Cerebellar nuclear complex (tissue), 1 donor: ENCODE data around the gene LY86.

Source experiments
- DNase-seq, 2 experiments: peaks; one replicate each; lab custom pipeline; 2025; lab: John Stamatoyannopoulos, UW

The LY86 gene

DNA sequence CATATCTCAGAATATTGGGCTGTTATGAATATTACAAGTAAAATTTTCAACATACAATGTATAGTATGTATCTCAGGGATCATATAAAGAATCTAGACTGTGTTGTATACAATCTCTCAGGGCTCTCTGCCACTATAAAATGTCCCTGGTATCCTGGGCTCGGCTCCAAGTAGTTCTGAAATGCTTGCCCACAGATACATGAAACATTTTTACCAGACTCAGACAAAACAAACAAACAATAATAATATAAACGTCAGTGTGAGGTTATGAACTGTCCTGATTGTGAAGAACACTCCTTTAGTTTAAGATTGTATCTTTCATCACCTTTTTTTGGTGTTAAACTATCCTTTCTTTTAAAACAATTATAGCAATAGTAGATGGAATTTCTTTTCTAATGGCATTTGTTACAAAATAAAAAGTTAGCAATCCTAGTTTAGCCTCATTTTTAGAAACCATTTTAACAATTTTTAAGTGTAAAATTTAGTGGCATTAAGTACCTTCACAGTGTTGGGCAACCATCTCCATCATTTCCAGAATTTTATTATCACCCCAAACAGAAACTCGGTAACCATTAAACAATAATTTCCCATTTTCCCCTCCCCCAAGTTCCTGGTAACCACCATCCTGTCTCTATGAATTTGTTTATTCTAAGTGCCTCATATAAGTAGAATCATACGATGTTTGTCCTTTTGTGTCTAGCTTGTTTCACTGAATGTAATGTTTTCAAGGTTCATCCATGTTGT, 17.4 kb upstream of the LY86 start:
- no peak for DNase-seq

DNA sequence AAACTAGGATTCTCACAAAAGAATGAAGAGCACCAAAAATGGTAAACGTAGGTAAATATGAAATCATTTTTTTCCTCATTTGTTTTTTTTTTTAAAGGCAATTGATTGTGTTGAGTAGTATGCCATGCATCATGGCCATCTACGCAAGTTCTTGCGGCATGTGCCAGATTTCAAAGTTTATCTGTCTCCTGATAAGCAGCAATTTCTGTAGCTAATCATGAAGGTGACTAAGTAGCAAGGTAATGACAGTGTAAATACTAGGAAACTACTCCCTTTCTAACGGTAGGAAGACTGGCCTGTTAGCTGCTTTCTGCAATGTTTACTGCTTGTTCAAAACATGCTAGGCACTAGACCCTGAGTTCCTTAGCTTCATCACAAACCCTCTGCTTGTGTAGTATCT, 13.4 kb upstream of the LY86 start:
- DNase-seq, result no peak

GRCh38 chr6:6577735-6578134, 10.8 kb upstream of the LY86 start:
- no peak for DNase-seq

DNA sequence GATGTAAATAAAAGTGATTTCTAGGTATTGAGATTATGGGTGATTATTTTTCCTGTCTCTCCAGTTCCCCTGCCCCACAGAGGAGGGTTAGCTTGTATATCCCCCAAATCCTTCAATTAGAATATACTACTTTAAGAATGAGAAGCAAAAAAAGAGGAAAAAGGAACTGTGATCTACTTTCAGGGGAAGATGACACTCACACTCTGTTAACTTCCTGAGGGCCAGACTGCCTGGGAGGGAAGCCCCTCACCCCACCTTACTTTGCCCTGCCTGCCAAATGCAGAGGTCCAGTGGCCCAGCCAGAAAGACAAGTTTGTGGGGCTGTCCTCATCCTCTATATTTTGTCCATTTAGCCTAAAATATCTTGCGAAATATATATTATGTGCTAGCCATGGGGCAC, 9.2 kb upstream of the LY86 start:
- no peak for DNase-seq

GRCh38 chr6:6580225-6580856, 8.2 kb upstream of the LY86 start:
- DNase-seq, result no peak

DNA sequence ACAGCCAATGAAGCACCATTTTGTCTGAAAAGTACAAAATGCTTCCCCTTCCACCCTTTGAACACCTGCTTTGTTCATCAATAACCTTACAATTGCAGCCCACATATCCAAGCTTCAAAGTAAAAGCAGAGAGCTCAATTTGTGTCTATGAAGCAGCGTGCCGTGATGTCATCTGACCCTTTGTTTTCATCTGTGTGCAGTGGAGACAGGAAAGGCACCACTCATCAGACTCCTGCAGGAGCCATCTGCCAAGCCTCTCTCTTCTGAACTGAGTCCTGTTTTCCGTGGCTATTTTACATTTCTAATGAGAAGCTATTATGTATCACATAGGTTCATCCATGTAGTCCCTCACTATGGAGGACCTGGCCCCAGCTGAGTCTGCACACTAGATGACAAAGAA, 7.5 kb upstream of the LY86 start:
- no peak for DNase-seq

- DNase-seq, result no peak
Measured at GRCh38 chr6:6582131-6582530, 6.4 kb upstream of the LY86 start.

DNA sequence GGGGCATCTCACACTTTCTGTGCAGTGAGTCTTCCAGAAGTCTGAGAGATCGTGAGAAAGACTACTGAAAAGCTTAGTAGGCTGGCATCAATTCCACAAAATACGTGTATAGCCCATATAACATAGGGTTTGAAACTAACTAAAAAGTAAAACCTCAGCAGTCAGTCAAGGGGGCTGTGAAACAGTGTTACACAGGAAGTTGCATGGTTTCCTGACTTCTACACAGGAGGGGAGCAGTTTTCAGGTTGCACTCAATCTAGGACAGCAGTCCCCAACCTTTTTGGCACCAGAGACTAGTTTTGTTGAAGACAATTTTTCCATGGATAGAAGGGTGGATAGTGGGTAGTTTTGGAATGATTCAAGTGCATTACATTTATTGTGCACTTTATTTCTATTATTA, 4.7 kb upstream of the LY86 start:
- no peak for DNase-seq

DNA sequence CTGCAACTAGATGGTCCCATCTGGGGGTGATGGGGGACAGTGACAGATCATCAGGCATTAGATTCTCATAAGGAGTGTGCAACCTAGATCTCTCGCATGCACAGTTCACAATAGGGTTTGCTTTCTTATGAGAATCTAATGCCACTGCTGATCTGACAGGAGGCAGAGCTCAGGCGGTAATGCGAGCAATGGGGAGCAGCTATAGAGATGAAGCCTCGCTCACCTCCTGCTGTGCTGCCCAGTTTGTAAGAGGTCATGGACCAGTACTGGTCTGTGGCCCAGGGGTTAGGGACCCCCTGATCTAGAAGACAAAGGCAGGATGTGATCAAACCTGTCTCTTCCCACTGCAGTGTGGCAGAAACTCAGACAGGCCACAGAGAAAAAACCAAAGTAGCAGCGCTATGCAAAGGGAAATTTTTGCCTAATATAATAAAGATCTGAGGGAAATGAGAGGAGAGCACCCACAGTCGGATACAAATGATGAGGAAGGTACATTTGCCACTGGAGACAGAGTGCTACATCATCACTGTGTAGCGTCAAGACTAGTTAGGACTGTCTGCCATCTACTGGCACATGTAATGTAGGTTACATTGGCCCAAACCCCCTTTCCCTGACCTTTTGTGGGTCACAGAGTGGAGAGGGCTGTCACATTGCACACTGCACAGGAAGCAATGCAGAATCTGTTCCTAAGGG, 4.1 kb upstream of the LY86 start:
- no peak for DNase-seq

- no peak for DNase-seq
Measured at GRCh38 chr6:6585003-6585311, 3.6 kb upstream of the LY86 start.

DNA sequence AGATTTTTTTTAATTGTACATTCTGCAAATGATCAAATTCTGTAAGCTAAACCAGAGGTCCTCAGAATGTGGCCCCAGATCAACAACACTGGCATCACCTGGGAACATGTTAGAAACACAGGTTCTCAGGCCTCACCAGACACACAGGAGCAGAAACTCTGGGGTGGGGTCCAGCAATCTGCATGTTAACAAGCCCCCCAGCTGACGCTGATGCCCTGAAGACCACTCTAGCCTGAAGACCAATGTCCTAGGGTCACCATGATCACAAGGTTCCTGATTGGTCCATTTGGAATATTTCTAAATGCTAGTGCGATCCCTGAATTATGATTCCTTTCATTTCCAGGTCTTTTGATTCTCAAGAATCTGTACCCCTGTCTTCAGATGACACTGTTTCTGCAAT, 2.4 kb upstream of the LY86 start:
- DNase-seq, result no peak

- no peak for DNase-seq
Measured at GRCh38 chr6:6586671-6587526, 1.6 kb upstream of the LY86 start.

- DNase-seq, result no peak
Measured at GRCh38 chr6:6587696-6588063, 840 bp upstream of the LY86 start.

GRCh38 chr6:6588924-6589709, 597 bp downstream of the LY86 start:
- DNase-seq, result no peak

GRCh38 chr6:6590530-6590929, 2.0 kb downstream of the LY86 start:
- no peak for DNase-seq

- no peak for DNase-seq
Measured at GRCh38 chr6:6591778-6592465, 3.4 kb downstream of the LY86 start.

- DNase-seq, result no peak
Measured at GRCh38 chr6:6592826-6593475, 4.4 kb downstream of the LY86 start.

DNA sequence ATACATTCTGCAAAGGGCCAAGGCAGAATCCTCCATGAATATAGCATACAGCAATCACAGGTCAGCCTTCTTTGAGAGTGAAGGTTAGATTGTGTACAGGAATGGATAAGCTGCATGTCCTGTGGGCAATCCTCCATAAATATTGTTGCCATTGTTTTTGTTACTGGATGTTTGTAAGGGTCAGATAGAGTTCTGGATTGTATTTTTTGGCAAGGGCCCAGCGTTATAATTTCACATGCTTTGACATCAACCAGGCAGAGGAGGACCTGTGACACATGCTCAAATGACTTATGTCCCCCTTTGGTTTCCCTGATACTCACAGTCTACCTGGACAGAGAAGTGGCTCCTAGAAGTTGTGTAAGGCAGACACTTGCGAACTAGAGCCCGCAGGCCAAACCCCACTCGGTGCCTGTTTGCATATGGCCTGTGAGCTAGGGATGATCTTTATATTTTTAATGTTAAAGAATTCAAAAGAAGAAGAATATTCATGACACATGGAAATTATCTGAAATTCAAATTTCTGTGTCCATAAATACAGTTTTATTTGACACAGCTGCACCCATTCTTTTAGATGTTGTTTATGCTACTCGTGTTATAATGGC, 5.4 kb downstream of the LY86 start:
- DNase-seq, result no peak

GRCh38 chr6:6595025-6595424, 6.5 kb downstream of the LY86 start:
- DNase-seq, result no peak

- DNase-seq, result no peak
Measured at GRCh38 chr6:6595952-6596351, 7.4 kb downstream of the LY86 start.
